ENCODE results near the gene SHPK.

DNA sequence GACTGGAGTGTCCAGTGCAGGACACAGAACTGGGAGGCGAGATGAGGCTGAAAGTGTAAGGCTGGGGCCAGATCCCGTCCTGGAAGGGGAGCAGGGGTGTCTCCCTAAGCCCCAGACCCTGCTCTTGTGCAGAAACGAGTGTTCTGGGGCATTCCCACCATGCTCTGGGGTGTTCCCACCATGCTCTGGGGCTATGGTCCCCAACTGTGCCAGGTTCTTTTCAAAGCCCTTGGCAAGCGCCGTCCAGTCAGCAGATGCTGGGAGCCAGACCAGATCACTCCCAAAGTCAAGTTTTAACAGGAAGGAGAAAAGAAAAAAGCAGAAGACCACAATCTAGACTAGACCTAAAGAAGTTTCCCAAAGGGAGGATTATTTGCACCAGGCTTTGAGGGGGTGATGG lies 29.8 kb upstream of the SHPK start:
- TF ChIP-seq SAP30 (IDR thresholded peaks at IDR 0.05; ENCODE audit: borderline replicate concordance, insufficient read depth, low read depth, low read length, poor library complexity, severe bottlenecking) (no peak), POLR2A (conservative IDR thresholded peaks at IDR 0.05) (no peak), SMARCE1 (IDR thresholded peaks at IDR 0.05) (no peak), MBD2 (IDR thresholded peaks at IDR 0.05; ENCODE audit: borderline replicate concordance, low read depth) (no peak), POLR2AphosphoS5 (IDR thresholded peaks at IDR 0.05; ENCODE audit: control insufficient read depth, insufficient read depth, low read depth, low read length) (no peak), CHCHD3 (CRISPR knock-in tag; IDR thresholded peaks at IDR 0.05) (no peak), KDM1A (IDR thresholded peaks at IDR 0.05) (no peak), HMG20B (CRISPR knock-in tag; IDR thresholded peaks at IDR 0.05) (no peak), RAD21 (CRISPR knock-in tag; conservative IDR thresholded peaks at IDR 0.05 in 1 of 2, IDR thresholded peaks at IDR 0.05 in 1 of 2) (no peak)
- TF ChIP-seq, protein P1, sequence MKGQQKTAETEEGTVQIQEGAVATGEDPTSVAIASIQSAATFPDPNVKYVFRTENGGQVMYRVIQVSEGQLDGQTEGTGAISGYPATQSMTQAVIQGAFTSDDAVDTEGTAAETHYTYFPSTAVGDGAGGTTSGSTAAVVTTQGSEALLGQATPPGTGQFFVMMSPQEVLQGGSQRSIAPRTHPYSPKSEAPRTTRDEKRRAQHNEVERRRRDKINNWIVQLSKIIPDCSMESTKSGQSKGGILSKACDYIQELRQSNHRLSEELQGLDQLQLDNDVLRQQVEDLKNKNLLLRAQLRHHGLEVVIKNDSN (CRISPR knock-in tag; IDR thresholded peaks at IDR 0.05), result no peak

Data from K562 (cell line).